Measurements from ENCODE around the gene CUL5. TPM values are rescaled to one million over a fixed set of nuclear protein-coding genes. Genes with fewer than 3 reads are reported as not detected.

CUL5 gene
- polyA plus RNA-seq, 3 donors = 24.7 to 37.8 (median 36.7) TPM

- no peaks in the 10 kb centered on the region for H3K4me1 Mint-ChIP-seq
- H3K79me2 ChIP-seq (ENCODE audit: insufficient read depth, low read length) = peaks cover 31% of the 10 kb centered on the region
- TF ChIP-seq, protein P1, sequence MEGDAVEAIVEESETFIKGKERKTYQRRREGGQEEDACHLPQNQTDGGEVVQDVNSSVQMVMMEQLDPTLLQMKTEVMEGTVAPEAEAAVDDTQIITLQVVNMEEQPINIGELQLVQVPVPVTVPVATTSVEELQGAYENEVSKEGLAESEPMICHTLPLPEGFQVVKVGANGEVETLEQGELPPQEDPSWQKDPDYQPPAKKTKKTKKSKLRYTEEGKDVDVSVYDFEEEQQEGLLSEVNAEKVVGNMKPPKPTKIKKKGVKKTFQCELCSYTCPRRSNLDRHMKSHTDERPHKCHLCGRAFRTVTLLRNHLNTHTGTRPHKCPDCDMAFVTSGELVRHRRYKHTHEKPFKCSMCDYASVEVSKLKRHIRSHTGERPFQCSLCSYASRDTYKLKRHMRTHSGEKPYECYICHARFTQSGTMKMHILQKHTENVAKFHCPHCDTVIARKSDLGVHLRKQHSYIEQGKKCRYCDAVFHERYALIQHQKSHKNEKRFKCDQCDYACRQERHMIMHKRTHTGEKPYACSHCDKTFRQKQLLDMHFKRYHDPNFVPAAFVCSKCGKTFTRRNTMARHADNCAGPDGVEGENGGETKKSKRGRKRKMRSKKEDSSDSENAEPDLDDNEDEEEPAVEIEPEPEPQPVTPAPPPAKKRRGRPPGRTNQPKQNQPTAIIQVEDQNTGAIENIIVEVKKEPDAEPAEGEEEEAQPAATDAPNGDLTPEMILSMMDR (IDR thresholded peaks at IDR 0.05) = no peak
- no peak overlapping the region for H3K4me3 Mint-ChIP-seq
- no peak overlapping the region for H3K27ac ChIP-seq (ENCODE audit: low read depth in 1 of 2, low read length in 2 of 2)
- peaks cover 91% of the 10 kb centered on the region for H4K20me1 ChIP-seq (ENCODE audit: insufficient read depth, low read length)
- H3K9ac ChIP-seq (ENCODE audit: insufficient read depth, low read length, poor library complexity, severe bottlenecking) = no peak overlapping the region
- H3K27me3 Mint-ChIP-seq (ENCODE audit: low read depth in 3 of 3) = no peaks in the 10 kb centered on the region
- no peaks in the 10 kb centered on the region for H3K9me3 Mint-ChIP-seq
- intact Hi-C loops (cut with micrococcal nuclease) = no loop called here
- H2AFZ ChIP-seq (ENCODE audit: insufficient read depth, low read depth, low read length, poor library complexity, severe bottlenecking) = no peak overlapping the region
- no peak overlapping the region for H3K4me2 ChIP-seq (replicated peaks; ENCODE audit: extremely low read depth, low read length, poor library complexity, severe bottlenecking)
- H3K4me1 ChIP-seq (ENCODE audit: control insufficient read depth in 1 of 2, insufficient read depth in 2 of 2, low read length in 2 of 2) = no peaks in the 10 kb centered on the region
- DNase-seq = no peak
- peaks cover 41 to 99% of the 10 kb centered on the region in 2 donors for H3K36me3 ChIP-seq (replicated peaks in 1 of 2; ENCODE audit: control insufficient read depth in 1 of 2, insufficient read depth in 2 of 2, low read length in 2 of 2)
- no peaks in the 10 kb centered on the region for H3K27me3 ChIP-seq (ENCODE audit: control insufficient read depth in 2 of 2, insufficient read depth in 2 of 2, low read length in 2 of 2)
- H3K27ac Mint-ChIP-seq = no peak overlapping the region
- H3K36me3 Mint-ChIP-seq = peaks cover 49 to 86% of the 10 kb centered on the region in 2 donors
- WGBS (ENCODE audit: insufficient coverage) = no CpG with 5 or more reads among the region's 6 CpGs
- H3K4me3 ChIP-seq (replicated peaks in 1 of 3; ENCODE audit: low read depth in 2 of 3, low read length in 3 of 3) = no peak overlapping the region
- H3K9me3 ChIP-seq (replicated peaks in 1 of 2; ENCODE audit: control insufficient read depth in 1 of 2, insufficient read depth in 1 of 2, low read length in 2 of 2) = no peaks in the 10 kb centered on the region
Measured at GRCh38 chr11:108037636-108038035, 28.9 kb downstream of the CUL5 start.

- Mint-ChIP-seq H3K36me3 (peaks cover 46 to 67% of the 10 kb centered on the region in 2 donors), H3K9me3 (no peaks in the 10 kb centered on the region), H3K4me3 (no peak overlapping the region), H3K4me1 (no peaks in the 10 kb centered on the region), H3K27me3 (ENCODE audit: low read depth in 3 of 3) (no peaks in the 10 kb centered on the region), H3K27ac (no peak overlapping the region)
- H2AFZ ChIP-seq (ENCODE audit: insufficient read depth, low read depth, low read length, poor library complexity, severe bottlenecking) = no peak overlapping the region
- H4K20me1 ChIP-seq (ENCODE audit: insufficient read depth, low read length) = peaks cover 20% of the 10 kb centered on the region
- DNase-seq = no peak
- intact Hi-C loops (cut with micrococcal nuclease) = no loop called here
- H3K36me3 ChIP-seq (replicated peaks in 1 of 2; ENCODE audit: control insufficient read depth in 1 of 2, insufficient read depth in 2 of 2, low read length in 2 of 2) = peaks cover 66 to 92% of the 10 kb centered on the region in 2 donors
- no peak overlapping the region for H3K4me3 ChIP-seq (replicated peaks in 1 of 3; ENCODE audit: low read depth in 2 of 3, low read length in 3 of 3)
- no peaks in the 10 kb centered on the region for H3K9me3 ChIP-seq (replicated peaks in 1 of 2; ENCODE audit: control insufficient read depth in 1 of 2, insufficient read depth in 1 of 2, low read length in 2 of 2)
- TF ChIP-seq, protein P1 (IDR thresholded peaks at IDR 0.05) = no peak
- no peaks in the 10 kb centered on the region for H3K4me1 ChIP-seq (ENCODE audit: control insufficient read depth in 1 of 2, insufficient read depth in 2 of 2, low read length in 2 of 2)
- H3K4me2 ChIP-seq (replicated peaks; ENCODE audit: extremely low read depth, low read length, poor library complexity, severe bottlenecking) = no peak overlapping the region
- no peaks in the 10 kb centered on the region for H3K27me3 ChIP-seq (ENCODE audit: control insufficient read depth in 2 of 2, insufficient read depth in 2 of 2, low read length in 2 of 2)
- no peak overlapping the region for H3K27ac ChIP-seq (ENCODE audit: low read depth in 1 of 2, low read length in 2 of 2)
- peaks cover 2% of the 10 kb centered on the region for H3K79me2 ChIP-seq (ENCODE audit: insufficient read depth, low read length)
- H3K9ac ChIP-seq (ENCODE audit: insufficient read depth, low read length, poor library complexity, severe bottlenecking) = no peak overlapping the region
- WGBS (ENCODE audit: insufficient coverage) = no CpG with 5 or more reads among the region's 1 CpG
Measured at GRCh38 chr11:108048269-108048668, 39.6 kb downstream of the CUL5 start.
